GM21619 (cell line): ENCODE data around the gene ATE1.
"Not testable (repeated sequence)": the region's sequence is repeated elsewhere in the genome, so short reads cannot be mapped to it uniquely, and the experiment has no call there.

Source experiments
- ATAC-seq: cut with Tn5 transposase; IDR thresholded peaks from one replicate; pipeline ENCODE4 v1.9.1; 2021; ENCODE audit not compliant: unreplicated experiment

Gene ATE1

DNA sequence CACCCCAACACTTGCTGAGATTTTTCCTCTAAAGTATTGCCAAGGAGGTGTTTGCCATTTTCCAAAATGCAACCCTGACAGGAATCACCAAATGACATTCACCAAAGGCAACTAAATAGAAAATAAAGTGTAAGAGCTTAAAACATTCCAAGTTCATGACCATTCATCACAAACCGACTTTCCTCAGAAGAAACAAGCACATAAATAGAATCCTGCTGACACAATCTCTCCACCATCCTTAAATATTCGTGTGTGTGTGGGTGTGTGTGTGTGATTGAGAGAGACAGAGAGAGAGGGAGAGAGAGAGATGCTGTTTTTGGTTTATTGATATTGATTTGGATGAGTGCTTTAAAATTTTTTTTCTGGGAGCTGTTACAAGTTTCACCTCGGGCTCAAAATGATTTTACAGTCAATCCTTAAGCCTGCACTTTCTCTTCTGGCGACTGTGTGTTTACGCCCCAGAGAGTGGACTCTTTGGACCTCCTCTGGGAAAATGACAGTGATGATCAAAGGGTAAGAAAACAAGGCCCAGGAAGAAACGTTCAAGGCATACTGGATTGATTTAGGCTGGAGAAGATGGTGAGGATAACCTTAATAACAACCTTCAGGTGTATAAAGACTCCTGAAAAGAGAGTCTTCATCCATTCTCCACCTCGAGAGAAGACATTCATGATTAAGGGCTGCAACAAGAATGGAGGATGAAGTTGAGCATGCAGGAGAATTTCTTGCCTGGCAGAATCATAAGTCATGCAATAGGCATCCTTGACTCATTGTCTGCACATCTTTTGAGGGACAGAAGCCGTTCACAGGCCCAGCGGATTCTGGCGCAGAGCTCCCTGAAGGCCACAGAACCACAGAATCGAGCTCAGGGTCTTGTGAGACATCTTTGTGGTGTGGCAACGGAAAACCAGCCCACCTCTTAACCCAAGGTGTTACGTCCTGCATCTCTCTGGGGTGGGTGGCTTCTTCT is 225.2 kb downstream of the ATE1 start:
- ATAC-seq: no peak

DNA sequence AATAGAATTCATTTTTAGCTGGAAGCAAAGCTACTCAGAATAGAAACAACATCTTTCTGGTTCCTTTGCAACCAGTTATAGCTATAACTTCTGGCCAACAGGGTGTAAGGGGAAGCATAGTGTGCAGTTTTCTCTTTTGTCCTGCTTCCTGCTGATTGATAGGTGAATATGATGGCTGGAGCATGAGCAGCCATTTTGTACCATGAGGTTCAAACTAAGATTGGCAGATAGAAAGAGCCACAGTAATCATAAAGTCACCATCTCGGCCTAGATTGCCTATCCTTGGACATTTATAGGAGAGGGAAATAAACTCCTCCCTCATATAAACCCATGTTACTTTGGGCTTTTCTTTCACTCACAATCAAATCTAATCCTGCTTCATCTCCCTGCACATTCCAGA is 227.4 kb downstream of the ATE1 start:
- ATAC-seq: no peak

DNA sequence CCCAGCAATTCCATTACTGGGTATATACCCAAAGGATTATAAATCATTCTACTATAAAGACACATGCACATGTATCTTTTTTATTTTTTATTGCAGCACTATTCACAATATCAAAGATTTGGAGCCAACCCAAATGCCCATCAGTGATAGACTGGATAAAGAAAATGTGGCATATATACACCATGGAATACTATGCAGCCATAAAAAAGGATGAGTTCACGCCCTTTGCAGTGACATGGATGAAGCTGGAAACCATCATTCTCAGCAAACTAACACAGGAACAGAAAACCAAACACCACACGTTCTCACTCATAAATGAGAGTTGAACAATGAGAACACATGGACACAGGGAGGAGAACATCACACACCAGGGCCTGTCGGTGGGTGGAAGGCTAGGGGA is 228.1 kb downstream of the ATE1 start:
- ATAC-seq: not testable (repeated sequence)

DNA sequence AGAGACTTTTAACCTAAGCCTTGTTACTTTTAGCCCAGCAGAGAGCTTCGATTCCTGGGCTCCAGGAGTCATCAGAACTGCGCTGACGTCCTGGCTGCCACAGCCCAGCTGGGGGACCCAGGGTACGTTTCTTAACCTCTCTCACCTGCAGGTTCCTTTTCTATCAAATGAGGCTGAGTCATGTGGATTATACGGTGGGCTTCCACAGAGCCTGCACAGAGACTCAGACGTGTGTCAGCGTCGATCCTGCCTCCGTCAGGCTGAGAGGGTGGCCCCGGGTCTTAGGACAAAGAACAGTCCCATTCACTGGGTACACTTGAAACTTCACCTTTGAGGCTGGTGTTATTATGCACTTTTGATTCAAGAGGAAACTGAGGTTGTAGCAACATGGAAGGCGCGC is 228.9 kb downstream of the ATE1 start:
- ATAC-seq: no peak

DNA sequence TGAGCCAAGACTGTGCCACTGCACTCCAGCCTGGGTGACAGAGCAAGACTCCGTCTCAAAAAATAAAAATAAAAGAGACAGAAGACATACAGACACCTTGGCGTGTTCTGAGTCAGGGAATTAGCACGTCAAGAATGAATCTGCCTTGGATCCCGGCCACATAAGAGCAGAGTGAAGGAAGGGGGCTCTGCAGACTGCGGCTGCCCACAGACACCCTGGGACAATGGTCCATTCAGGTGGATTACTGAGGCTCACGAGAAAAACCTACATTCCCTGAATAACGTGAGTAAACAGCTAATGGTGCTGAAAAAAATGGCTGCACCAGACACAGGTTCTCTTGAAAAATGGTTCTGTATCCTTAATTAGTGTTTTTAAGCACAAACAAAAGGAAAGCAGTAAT is 229.5 kb downstream of the ATE1 start:
- ATAC-seq: no peak

DNA sequence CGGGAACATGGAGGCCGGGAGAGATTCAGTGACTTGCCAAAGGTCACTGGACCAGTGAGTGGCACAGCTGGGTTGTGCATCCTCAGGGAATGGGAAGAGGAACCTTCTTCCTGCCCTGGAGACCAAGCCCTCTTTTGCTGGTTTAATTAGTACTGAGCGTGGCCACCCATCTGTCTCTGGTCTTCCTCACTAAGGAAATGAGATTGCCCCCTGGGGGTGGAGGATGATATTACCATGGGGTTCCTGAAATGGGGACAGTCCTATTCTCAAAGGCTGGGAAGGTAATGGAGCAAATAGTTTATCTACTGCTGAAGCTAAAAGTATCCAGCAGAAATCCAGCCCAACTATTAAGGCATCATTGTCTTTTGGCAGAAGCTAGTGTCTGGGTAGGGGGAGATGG is 231.0 kb downstream of the ATE1 start:
- peak; percentile 61 for ATAC-seq

DNA sequence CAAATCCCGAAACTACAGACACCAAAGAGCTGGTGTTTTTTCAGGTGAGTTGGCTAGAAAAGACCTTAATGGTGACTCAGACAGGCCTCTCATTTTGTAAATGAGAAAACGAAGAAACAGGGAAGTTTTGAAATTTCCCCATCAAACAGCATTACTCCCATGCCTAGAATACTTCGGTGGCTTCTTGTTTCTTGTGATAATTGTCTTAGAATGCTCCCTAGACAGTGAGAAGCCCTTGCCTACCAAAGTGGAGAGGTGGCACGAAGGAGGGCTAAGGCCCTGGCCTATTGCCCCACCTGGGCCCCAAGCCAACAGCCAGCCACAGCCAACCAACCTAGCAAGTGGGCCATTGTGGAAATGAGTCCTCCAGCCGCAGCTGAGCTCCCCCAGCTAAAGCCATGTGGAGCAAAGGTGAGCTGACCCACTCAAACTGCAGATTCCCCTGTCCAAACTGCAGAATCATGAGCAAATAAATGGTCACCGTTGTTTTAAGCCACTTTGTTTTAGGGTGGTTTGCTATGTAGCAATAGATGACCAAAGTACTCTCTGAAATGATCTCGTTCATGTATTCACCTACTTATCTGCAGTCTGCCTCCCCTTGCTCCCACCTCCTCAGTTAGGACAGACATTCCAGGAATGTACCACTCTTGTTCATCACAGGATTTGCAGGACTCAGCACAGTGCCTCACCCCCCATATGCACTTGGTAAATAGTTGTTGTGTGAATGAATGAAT is 231.9 kb downstream of the ATE1 start:
- ATAC-seq: no peak

DNA sequence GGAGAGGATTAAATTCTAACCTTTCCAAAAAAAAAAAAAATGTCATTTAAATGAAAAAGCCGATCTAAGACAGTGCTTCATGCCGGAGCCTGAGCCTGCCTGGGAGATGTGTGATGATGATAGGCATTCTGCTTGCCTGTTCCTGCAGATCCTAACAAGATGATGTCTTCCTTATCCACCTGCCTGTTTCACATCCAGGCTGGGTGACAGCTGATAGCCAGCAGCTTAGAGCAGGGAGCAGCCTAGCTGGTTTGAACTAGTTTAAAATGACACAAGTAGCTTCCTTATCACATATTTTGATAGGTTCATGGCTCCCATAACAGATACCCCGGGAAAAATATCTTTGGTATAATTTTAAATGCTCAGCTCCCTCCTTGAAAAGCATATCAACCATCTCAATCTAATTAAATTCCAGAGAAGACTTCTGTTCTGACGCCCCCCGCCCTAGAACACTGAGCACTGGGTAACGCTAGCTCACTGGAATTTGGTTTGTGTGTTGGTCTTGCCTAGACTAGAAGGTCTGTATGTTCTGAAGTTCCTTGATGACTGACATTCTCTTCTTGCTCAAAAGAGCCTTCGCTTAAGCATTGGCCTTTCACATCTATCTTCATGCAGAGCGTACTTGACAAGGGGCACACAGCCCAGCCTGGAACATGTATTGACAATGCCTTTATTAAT is 232.7 kb downstream of the ATE1 start:
- no peak for ATAC-seq

DNA sequence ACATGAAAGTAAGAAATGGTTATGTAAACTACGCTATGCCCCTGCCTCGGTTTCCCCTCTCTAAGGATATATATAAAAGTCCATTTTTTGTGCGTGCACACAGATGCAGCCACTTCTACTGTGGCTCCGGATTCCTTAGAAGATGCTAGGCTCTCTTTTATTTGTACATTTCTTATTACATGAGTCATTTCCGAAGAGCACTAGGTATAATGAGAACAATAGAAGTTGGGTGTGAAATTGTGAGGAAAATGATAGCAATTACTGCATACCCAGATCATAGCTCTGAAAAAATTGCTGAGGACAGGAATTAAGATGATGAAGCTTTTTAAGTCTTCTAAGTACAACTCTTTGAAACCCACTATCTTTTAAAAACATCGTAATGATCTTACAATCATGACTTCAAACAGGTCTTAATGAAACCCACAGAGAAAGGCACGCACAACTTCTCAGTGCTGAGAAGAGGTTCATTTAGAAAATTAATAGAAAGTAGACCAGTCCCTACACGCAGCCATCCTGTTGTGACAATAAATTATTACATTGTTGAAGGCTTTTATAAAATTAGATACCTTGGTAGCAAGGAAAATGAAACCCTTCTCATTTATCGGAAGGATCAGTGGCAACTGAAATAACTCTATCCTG is 233.4 kb downstream of the ATE1 start:
- no peak for ATAC-seq

DNA sequence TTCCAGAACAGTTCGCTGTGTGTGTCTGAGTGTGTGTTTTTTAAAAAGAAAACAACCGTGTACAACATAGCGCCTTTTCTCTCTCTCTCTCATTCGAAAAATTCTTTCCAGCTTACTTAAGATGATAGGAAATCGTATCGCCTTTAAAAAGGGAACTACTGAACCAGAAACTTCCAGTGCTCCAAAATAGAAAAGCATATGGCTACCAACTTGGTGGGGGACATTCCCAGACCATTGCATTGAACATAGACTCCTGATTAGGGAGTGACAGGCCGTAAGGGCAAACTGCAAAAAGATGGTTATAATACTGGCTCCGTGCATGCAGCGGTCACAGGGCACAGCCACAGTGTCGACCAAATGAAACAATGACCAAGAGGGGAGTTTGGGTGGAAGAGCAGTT is 235.2 kb downstream of the ATE1 start:
- no peak for ATAC-seq

DNA sequence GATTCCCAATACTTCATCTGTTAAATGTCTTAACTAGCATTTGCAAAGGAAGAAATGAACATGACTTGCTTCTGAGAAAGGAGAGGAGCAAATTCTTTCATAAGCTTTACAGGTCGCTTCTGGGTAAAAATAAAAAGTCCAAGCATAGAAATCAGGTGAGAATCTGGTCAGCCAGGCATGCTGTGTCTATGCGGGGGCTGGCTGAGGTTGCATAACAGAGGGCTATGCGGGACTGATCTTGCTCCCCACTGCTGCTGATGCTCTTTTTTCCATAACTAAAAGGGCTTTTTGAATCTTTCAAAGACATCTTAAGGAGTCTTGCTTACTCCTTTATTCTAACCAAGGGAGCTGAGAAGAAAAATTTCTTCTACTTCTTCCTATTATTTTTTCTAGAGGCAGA is 236.9 kb downstream of the ATE1 start:
- no peak for ATAC-seq
